Dermis blood vessel endothelial cell (primary cell): ENCODE data around the gene PXDN. TPM values are rescaled to one million over a fixed set of nuclear protein-coding genes. Genes with fewer than 3 reads are reported as not detected.
A peak's percentile ranks its signal among the peaks of the same experiment; 100 is the strongest.

Experiments
- DNase-seq: peaks from one replicate; pipeline ENCODE4 v3.0.0; 2010
- total RNA-seq: library from RNA; depleted of rRNA; stranded (reverse); fragments of >200 nt; gene quantifications from 2 replicates; pipeline ENCODE4 v1.2.3, GENCODE V29; 2014

Gene PXDN
- total RNA-seq, 1 donor from 2014 or later, result 563 TPM

- no peak for DNase-seq
Observed at GRCh38 chr2:1754461-1755170, 10.3 kb upstream of the PXDN start.

- DNase-seq, result no peak
Observed at GRCh38 chr2:1754046-1754445, 9.7 kb upstream of the PXDN start.

GRCh38 chr2:1752751-1753150 lies 8.4 kb upstream of the PXDN start:
- no peak for DNase-seq

GRCh38 chr2:1751767-1752725 lies 7.7 kb upstream of the PXDN start:
- no peak for DNase-seq

- DNase-seq, result peak; percentile 90
Observed at GRCh38 chr2:1750933-1751766, 6.8 kb upstream of the PXDN start.

- DNase-seq, result no peak
Observed at GRCh38 chr2:1750270-1750932, 6.1 kb upstream of the PXDN start.

- no peak for DNase-seq
Observed at GRCh38 chr2:1749489-1750119, 5.3 kb upstream of the PXDN start.

- DNase-seq, result no peak
Observed at GRCh38 chr2:1748741-1749488, 4.6 kb upstream of the PXDN start.

- no peak for DNase-seq
Observed at GRCh38 chr2:1748176-1748740, 3.9 kb upstream of the PXDN start.

GRCh38 chr2:1747065-1747941 lies 3.0 kb upstream of the PXDN start:
- DNase-seq, result no peak

GRCh38 chr2:1746174-1747064 lies 2.1 kb upstream of the PXDN start:
- no peak for DNase-seq

- peak; percentile 28 for DNase-seq
Observed at GRCh38 chr2:1745171-1746023, 1.1 kb upstream of the PXDN start.

GRCh38 chr2:1744151-1744445 lies 217 bp downstream of the PXDN start:
- no peak for DNase-seq

GRCh38 chr2:1743396-1744150 lies 742 bp downstream of the PXDN start:
- peak; percentile 69 for DNase-seq

- DNase-seq, result peak; percentile 94
Observed at GRCh38 chr2:1742681-1743395, 1.5 kb downstream of the PXDN start.

GRCh38 chr2:1742301-1742680 lies 2.0 kb downstream of the PXDN start:
- DNase-seq, result peak; percentile 42
